Measurements from ENCODE around the gene BACH1. TPM values are rescaled to one million over a fixed set of nuclear protein-coding genes. Genes with fewer than 3 reads are reported as not detected.

The BACH1 gene
- total and polyA plus RNA-seq, 2 experiments from 2014 or later: 23.9 to 52.7 TPM

DNA sequence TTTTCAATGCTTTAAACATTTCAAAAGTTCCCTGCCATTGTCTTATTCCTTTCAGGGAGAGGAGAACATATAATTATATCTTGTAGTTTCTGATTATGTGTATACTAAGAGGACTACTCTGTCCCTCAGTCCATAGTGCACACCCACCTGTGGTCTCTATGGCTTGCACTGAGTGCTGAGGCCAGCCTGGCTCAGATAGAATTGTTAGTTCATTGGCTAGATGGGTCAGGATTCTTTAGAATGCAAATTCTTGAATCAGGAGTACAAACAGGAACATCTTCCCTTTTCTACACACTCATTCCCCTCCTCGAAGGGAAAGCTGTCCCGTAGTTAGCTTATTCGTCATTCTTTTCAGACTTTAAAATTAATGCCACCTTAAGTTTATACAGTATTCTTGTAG is 8.2 kb downstream of the BACH1 start:
- peaks cover 52% of the 10 kb centered on the region for H3F3A ChIP-seq (ENCODE audit: insufficient read depth)
- no peak for DNase-seq
- H3K4me3 ChIP-seq: no peak overlapping the region
- H3K9ac ChIP-seq: no peak overlapping the region
- H3K27ac ChIP-seq: no peak overlapping the region
- peaks cover 48% of the 10 kb centered on the region; the same call in 1 of the 2 replicates for H4K20me1 ChIP-seq (ENCODE audit: insufficient read depth)
- TF ChIP-seq EZH2phosphoT487 (IDR thresholded peaks at IDR 0.05; ENCODE audit: insufficient read depth, low read depth): no peak
- TF ChIP-seq EZH2 (IDR thresholded peaks at IDR 0.05; ENCODE audit: insufficient read depth, poor library complexity, severe bottlenecking): no peak
- peaks cover 100% of the 10 kb centered on the region for H3K79me2 ChIP-seq (ENCODE audit: insufficient read depth)
- H2AFZ ChIP-seq: no peak overlapping the region
- WGBS, 2 experiments (ENCODE audit: low coverage in 1 of 2, low lambda C conversion rate in 2 of 2, missing lambda C conversion rate in 2 of 2): 92 to 93% methylated on average over 3 of the region's 3 CpGs
- 0 out of 2 replicates have a peak, but pooled peaks cover 4% of the 10 kb centered on the region for H3K36me3 ChIP-seq (ENCODE audit: low read depth)
- in situ Hi-C loops (cut with MboI): no loop called here
- peak overlapping the region; percentile 22 for H3K4me2 ChIP-seq (ENCODE audit: unreplicated experiment)
- peaks cover 64% of the 10 kb centered on the region for H3K4me1 ChIP-seq (ENCODE audit: insufficient read depth)
- no peaks in the 10 kb centered on the region for H3K27me3 ChIP-seq (replicated peaks; ENCODE audit: insufficient read depth)
- no peaks in the 10 kb centered on the region for H3K9me3 ChIP-seq (ENCODE audit: low read depth)
- H3K9me2 ChIP-seq (ENCODE audit: insufficient read depth): no peaks in the 10 kb centered on the region

DNA sequence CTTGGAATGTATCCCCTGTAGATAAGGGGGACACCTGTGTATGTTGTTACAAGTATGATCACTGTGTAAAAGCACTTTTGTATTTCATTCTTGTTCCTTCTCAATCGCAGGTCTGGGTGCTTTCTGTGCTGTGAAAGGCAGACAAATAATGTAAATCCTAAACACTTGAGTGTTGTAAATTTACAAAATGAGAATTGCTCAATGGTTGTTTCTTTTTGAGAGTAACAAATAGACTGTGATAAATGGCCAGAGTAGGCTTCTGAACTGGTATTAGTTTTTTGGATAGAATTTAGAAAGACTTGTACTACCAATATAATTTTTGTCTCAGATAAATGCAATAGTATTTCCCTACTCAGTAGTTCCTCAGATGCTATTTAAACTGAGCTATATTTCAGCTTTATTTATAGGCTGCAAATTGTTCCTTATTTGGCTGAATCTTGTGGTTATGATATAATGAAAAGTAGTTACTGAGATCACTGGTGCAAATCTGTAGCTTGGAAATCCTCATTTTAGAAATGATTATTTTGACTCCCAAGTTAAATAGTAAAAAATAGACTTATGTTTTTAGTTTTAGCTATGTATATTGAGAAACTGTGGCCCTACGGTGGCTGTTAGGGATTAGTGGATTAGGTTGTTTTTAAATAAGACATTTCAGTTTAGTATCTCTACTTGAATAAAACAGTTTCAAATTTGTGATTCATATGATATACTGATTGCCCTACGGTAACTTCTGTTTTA is 9.2 kb downstream of the BACH1 start:
- Histone ChIP-seq H3K4me1 (ENCODE audit: insufficient read depth) (peaks cover 54% of the 10 kb centered on the region), H4K20me1 (ENCODE audit: insufficient read depth) (peaks cover 46% of the 10 kb centered on the region; the same call in 1 of the 2 replicates), H2AFZ (no peak overlapping the region), H3K4me3 (no peak overlapping the region), H3F3A (ENCODE audit: insufficient read depth) (peaks cover 42% of the 10 kb centered on the region), H3K9me2 (ENCODE audit: insufficient read depth) (no peaks in the 10 kb centered on the region), H3K27me3 (replicated peaks; ENCODE audit: insufficient read depth) (no peaks in the 10 kb centered on the region), H3K36me3 (ENCODE audit: low read depth) (peaks cover 9% of the 10 kb centered on the region; the same call in 1 of the 2 replicates), H3K9me3 (ENCODE audit: low read depth) (no peaks in the 10 kb centered on the region), H3K4me2 (ENCODE audit: unreplicated experiment) (peak overlapping the region; percentile 22), H3K27ac (peak overlapping the region; percentile 8), H3K9ac (no peak overlapping the region), H3K79me2 (ENCODE audit: insufficient read depth) (peaks cover 100% of the 10 kb centered on the region)
- no peak for DNase-seq
- in situ Hi-C loops (cut with MboI): no loop called here
- TF ChIP-seq EZH2 (IDR thresholded peaks at IDR 0.05; ENCODE audit: insufficient read depth, poor library complexity, severe bottlenecking) (no peak), EZH2phosphoT487 (IDR thresholded peaks at IDR 0.05; ENCODE audit: insufficient read depth, low read depth) (no peak)
- WGBS, 2 experiments (ENCODE audit: low coverage in 1 of 2, low lambda C conversion rate in 2 of 2, missing lambda C conversion rate in 2 of 2): 64 to 68% methylated on average over 3 of the region's 3 CpGs

DNA sequence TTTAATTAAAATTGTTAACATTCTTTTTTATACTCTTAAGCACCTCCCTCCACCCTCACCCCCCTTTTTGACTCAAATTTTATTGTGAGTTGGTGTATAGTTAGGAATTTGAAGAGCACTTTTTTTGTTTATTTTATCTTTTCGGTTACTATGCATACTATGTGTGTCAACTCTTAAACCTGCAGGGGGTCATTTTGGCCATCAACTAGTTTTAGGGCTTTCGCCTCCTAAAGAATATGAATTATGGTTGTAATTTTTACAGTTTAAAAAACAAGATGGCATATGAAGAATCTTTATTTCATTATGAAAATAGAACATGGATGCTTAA is 9.7 kb downstream of the BACH1 start:
- peak overlapping the region; percentile 8 for H3K27ac ChIP-seq
- no peak overlapping the region for H3K9ac ChIP-seq
- peaks cover 49% of the 10 kb centered on the region for H3K4me1 ChIP-seq (ENCODE audit: insufficient read depth)
- H3K79me2 ChIP-seq (ENCODE audit: insufficient read depth): peaks cover 100% of the 10 kb centered on the region
- peaks cover 46% of the 10 kb centered on the region; the same call in 1 of the 2 replicates for H4K20me1 ChIP-seq (ENCODE audit: insufficient read depth)
- no peak for DNase-seq
- no peaks in the 10 kb centered on the region for H3K9me2 ChIP-seq (ENCODE audit: insufficient read depth)
- H3F3A ChIP-seq (ENCODE audit: insufficient read depth): peaks cover 37% of the 10 kb centered on the region
- no peak overlapping the region for H2AFZ ChIP-seq
- H3K9me3 ChIP-seq (ENCODE audit: low read depth): no peaks in the 10 kb centered on the region
- 90% methylated on average over 2 of the region's 2 CpGs for WGBS, 2 experiments (ENCODE audit: low coverage in 1 of 2, low lambda C conversion rate in 2 of 2, missing lambda C conversion rate in 2 of 2)
- H3K36me3 ChIP-seq (ENCODE audit: low read depth): peaks cover 9% of the 10 kb centered on the region; the same call in 1 of the 2 replicates
- in situ Hi-C loops (cut with MboI): no loop called here
- H3K4me3 ChIP-seq: no peak overlapping the region
- H3K4me2 ChIP-seq (ENCODE audit: unreplicated experiment): peak overlapping the region; percentile 22
- no peaks in the 10 kb centered on the region for H3K27me3 ChIP-seq (replicated peaks; ENCODE audit: insufficient read depth)
- no peak for TF ChIP-seq EZH2phosphoT487 (IDR thresholded peaks at IDR 0.05; ENCODE audit: insufficient read depth, low read depth)
- no peak for TF ChIP-seq EZH2 (IDR thresholded peaks at IDR 0.05; ENCODE audit: insufficient read depth, poor library complexity, severe bottlenecking)

DNA sequence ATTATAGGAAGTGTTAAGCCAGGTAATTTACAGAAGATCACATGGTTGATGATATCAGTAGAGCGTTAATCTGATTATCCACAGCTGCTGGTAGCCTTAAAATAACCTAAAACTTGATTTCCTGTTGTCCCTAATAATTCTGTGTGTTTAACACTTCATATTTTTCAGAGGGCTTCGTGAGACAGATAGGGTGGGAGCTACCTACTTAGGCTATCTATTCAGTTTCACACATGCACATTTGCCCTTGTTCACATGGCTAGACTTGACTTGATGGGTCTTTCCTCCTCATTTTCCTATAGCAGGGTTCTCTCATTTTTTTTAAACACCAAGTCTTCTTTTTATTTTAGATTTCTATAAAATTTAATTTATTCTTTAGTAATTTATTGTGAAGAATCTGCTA is 11.0 kb downstream of the BACH1 start:
- peaks cover 40% of the 10 kb centered on the region; the same call in 1 of the 2 replicates for H4K20me1 ChIP-seq (ENCODE audit: insufficient read depth)

More for the DNA sequence above, 11.0 kb downstream of the BACH1 start:
- Histone ChIP-seq H3K36me3 (ENCODE audit: low read depth) (peaks cover 9% of the 10 kb centered on the region; the same call in 1 of the 2 replicates), H3K4me3 (no peak overlapping the region), H3K9ac (no peak overlapping the region), H3K4me1 (ENCODE audit: insufficient read depth) (peaks cover 47% of the 10 kb centered on the region), H3K9me3 (ENCODE audit: low read depth) (no peaks in the 10 kb centered on the region), H3K79me2 (ENCODE audit: insufficient read depth) (peaks cover 100% of the 10 kb centered on the region), H3K27ac (no peak overlapping the region), H3F3A (ENCODE audit: insufficient read depth) (peaks cover 35% of the 10 kb centered on the region; the same call in 1 of the 2 replicates), H3K27me3 (replicated peaks; ENCODE audit: insufficient read depth) (no peaks in the 10 kb centered on the region), H2AFZ (no peak overlapping the region), H3K9me2 (ENCODE audit: insufficient read depth) (no peaks in the 10 kb centered on the region), H3K4me2 (ENCODE audit: unreplicated experiment) (no peak overlapping the region)
- TF ChIP-seq EZH2phosphoT487 (IDR thresholded peaks at IDR 0.05; ENCODE audit: insufficient read depth, low read depth) (no peak), EZH2 (IDR thresholded peaks at IDR 0.05; ENCODE audit: insufficient read depth, poor library complexity, severe bottlenecking) (no peak)
- WGBS, 2 experiments (ENCODE audit: low coverage in 1 of 2, low lambda C conversion rate in 2 of 2, missing lambda C conversion rate in 2 of 2): 100% methylated on average over 2 of the region's 2 CpGs
- in situ Hi-C loops (cut with MboI): no loop called here
- no peak for DNase-seq
